IMR-90 (cell line): ENCODE results near the gene RHOH. TPM values are rescaled to one million over a fixed set of nuclear protein-coding genes. Genes with fewer than 3 reads are reported as not detected.

Experiments used
- ATAC-seq: fragments of 200-7000 bp; cut with Tn5 transposase; 2 replicates; pipeline ENCODE4 v1.9.1; 2020; ENCODE audit warnings: low read depth, mild to moderate bottlenecking, moderate library complexity
- BruUV-seq: library from RNA; stranded (reverse); fragments of 400-500 nt; replicated peaks from 2 replicates; lab custom pipeline; 2021; lab: Mats Ljungman, UMichigan
- CTCF ChIA-PET: fragments of 300-600 bp; formaldehyde crosslinking; extraction: SDS; loops from one replicate; lab custom pipeline; 2021; ENCODE audit warnings: antibody characterized with exemption; lab: Yijun Ruan, JAX
- POLR2A ChIA-PET: fragments of 300-600 bp; sonication (Branson Sonifier 250); formaldehyde crosslinking; loops from one replicate; lab custom pipeline; 2022; ENCODE audit warnings: antibody characterized with exemption; ENCODE audit not compliant: unreplicated experiment; lab: Charles Lee
- DNase-seq: peaks from one replicate; pipeline ENCODE4 v3.0.0; 2013
- H2AFZ ChIP-seq: replicated peaks from 2 replicates; pipeline ENCODE3; 2013; ENCODE audit warnings: low read length, mild to moderate bottlenecking; ENCODE audit not compliant: poor library complexity
- H2AK5ac ChIP-seq: 2 replicates; pipeline ENCODE4 v1.6.1; 2013; ENCODE audit warnings: low read depth, low read length, inconsistent platforms
- H2AK9ac ChIP-seq: replicated peaks from 2 replicates; pipeline ENCODE3; 2013; ENCODE audit warnings: mild to moderate bottlenecking, low read depth, low read length, moderate library complexity; ENCODE audit not compliant: poor library complexity
- H2BK120ac ChIP-seq: 2 replicates; pipeline ENCODE4 v1.6.1; 2013; ENCODE audit warnings: low read depth, low read length, inconsistent platforms
- H2BK15ac ChIP-seq: 3 replicates; pipeline ENCODE4 v1.6.1; 2013; ENCODE audit warnings: low read depth, low read length, inconsistent platforms
- H2BK20ac ChIP-seq: 2 replicates; pipeline ENCODE4 v1.6.1; 2013; ENCODE audit warnings: low read depth, mild to moderate bottlenecking, inconsistent platforms, low read length, moderate library complexity
- H2BK5ac ChIP-seq: 2 replicates; pipeline ENCODE4 v1.6.1; 2013; ENCODE audit warnings: mild to moderate bottlenecking, low read depth, low read length, inconsistent platforms; ENCODE audit not compliant: poor library complexity, severe bottlenecking
- H3K14ac ChIP-seq: replicated peaks from 2 replicates; pipeline ENCODE4 v1.6.1; 2013; ENCODE audit warnings: low read depth, low read length, inconsistent platforms
- H3K18ac ChIP-seq: 2 replicates; pipeline ENCODE4 v1.6.1; 2013; ENCODE audit warnings: low read depth, low read length, control low read depth
- H3K23ac ChIP-seq: 2 replicates; pipeline ENCODE4 v1.6.1; 2013; ENCODE audit warnings: low read depth, low read length, inconsistent platforms
- H3K27ac ChIP-seq: 2 replicates; pipeline ENCODE4 v1.5.1; 2013; ENCODE audit warnings: mild to moderate bottlenecking, control low read depth, low read length; ENCODE audit not compliant: insufficient read depth
- H3K27me3 ChIP-seq: 2 replicates; pipeline ENCODE4 v1.6.1; 2013; ENCODE audit warnings: low read length; ENCODE audit not compliant: control insufficient read depth, insufficient read depth
- H3K36me3 ChIP-seq: 2 replicates; pipeline ENCODE4 v1.6.1; 2013; ENCODE audit warnings: low read length, mixed read lengths; ENCODE audit not compliant: control insufficient read depth, insufficient read depth
- H3K4ac ChIP-seq: 2 replicates; pipeline ENCODE4 v1.6.1; 2013; ENCODE audit warnings: low read depth, low read length, inconsistent platforms
- H3K4me1 ChIP-seq: 2 replicates; pipeline ENCODE4 v1.6.1; 2013; ENCODE audit warnings: low read length, mixed read lengths; ENCODE audit not compliant: control insufficient read depth, insufficient read depth
- H3K4me2 ChIP-seq: 2 replicates; pipeline ENCODE4 v1.6.1; 2013; ENCODE audit warnings: low read depth, mild to moderate bottlenecking, control low read depth, low read length, moderate library complexity
- H3K4me3 ChIP-seq: 2 replicates; pipeline ENCODE4 v1.5.1; 2013; ENCODE audit warnings: low read depth, mild to moderate bottlenecking, control low read depth, low read length, moderate library complexity; ENCODE audit not compliant: insufficient read depth
- H3K56ac ChIP-seq: 2 replicates; pipeline ENCODE4 v1.6.1; 2013; ENCODE audit warnings: low read length, inconsistent platforms; ENCODE audit not compliant: insufficient read depth; ENCODE audit errors: extremely low read depth
- H3K79me1 ChIP-seq, 2 experiments: 2 replicates each; pipeline ENCODE4 v1.6.1; 2013; ENCODE audit warnings: low read length in 2 of 2, inconsistent platforms in 1 of 2, low read depth in 1 of 2
- H3K9ac ChIP-seq: 2 replicates; pipeline ENCODE4 v1.6.1; 2013; ENCODE audit warnings: low read depth, low read length, control low read depth
- H3K9me1 ChIP-seq: 2 replicates; pipeline ENCODE4 v1.6.1; 2013; ENCODE audit warnings: low read length, inconsistent platforms; ENCODE audit not compliant: insufficient read depth
- H3K9me3 ChIP-seq: 2 replicates; pipeline ENCODE4 v1.6.1; 2013; ENCODE audit warnings: low read length; ENCODE audit not compliant: control insufficient read depth, insufficient read depth
- H4K20me1 ChIP-seq: 2 replicates; pipeline ENCODE4 v1.6.1; 2013; ENCODE audit warnings: low read length, inconsistent platforms; ENCODE audit not compliant: insufficient read depth
- H4K5ac ChIP-seq: 2 replicates; pipeline ENCODE4 v1.6.1; 2013; ENCODE audit warnings: mild to moderate bottlenecking, low read depth, low read length, control low read depth
- H4K8ac ChIP-seq, 2 experiments: 2 replicates each; pipeline ENCODE4 v1.6.1; 2013; ENCODE audit warnings: low read depth in 2 of 2, low read length in 2 of 2, control low read depth in 1 of 2, inconsistent platforms in 1 of 2
- H4K91ac ChIP-seq: 2 replicates; pipeline ENCODE4 v1.6.1; 2013; ENCODE audit warnings: low read depth, low read length, inconsistent platforms; ENCODE audit not compliant: insufficient read depth
- CHD1 ChIP-seq: IDR thresholded peaks from 2 replicates; pipeline ENCODE4 v1.6.1; 2012; ENCODE audit warnings: low read depth, low read length, improper control_type of control experiment
- MAFK ChIP-seq: IDR thresholded peaks from 2 replicates; pipeline ENCODE4 v1.6.1; 2012; ENCODE audit warnings: low read depth, low read length, improper control_type of control experiment
- MAZ ChIP-seq: IDR thresholded peaks from 2 replicates; pipeline ENCODE4 v1.6.1; 2012; ENCODE audit warnings: low read depth, mild to moderate bottlenecking, low read length, improper control_type of control experiment, moderate library complexity, borderline replicate concordance
- POLR2A ChIP-seq: IDR thresholded peaks from 2 replicates; pipeline ENCODE4 v1.6.1; 2012; ENCODE audit warnings: mild to moderate bottlenecking, low read depth, low read length
- RAD21 ChIP-seq: IDR thresholded peaks from 2 replicates; pipeline ENCODE4 v1.6.1; 2012; ENCODE audit warnings: low read length, improper control_type of control experiment
- WGBS, 2 experiments: methylation state at CpG; one replicate each; pipeline versions ENCODE4 v1.1.5 to v1.1.7; 2013; ENCODE audit warnings: missing lambda C conversion rate in 2 of 2; ENCODE audit not compliant: insufficient read length in 1 of 2; ENCODE audit errors: extremely low coverage in 2 of 2; 5-methylcytosine and 5-hydroxymethylcytosine counted together
- dilution Hi-C: fragments of 300-500 bp; cut with HindIII; formaldehyde crosslinking; loops from one replicate; pipeline ENCODE4 v1.14.3; 2018; ENCODE audit warnings: low sequenced_read_pairs; ENCODE audit not compliant: unreplicated experiment
- in situ Hi-C: fragments of 300-500 bp; cut with MboI; formaldehyde crosslinking; loops from 3 replicates; pipeline ENCODE4 v1.14.3; 2019; ENCODE audit warnings: low sequenced_read_pairs, inconsistent platforms, mixed read lengths
- intact Hi-C: fragments of 100-400 bp; cut with micrococcal nuclease; formaldehyde crosslinking; loops from 2 replicates; pipeline ENCODE4 v1.10.0; 2022
- polyA plus RNA-seq, 3 experiments: library from polyadenylated mRNA; depleted of rRNA; stranded (reverse); fragments of >200 nt; gene quantifications; 2 replicates each; pipeline ENCODE4 v1.2.3, GENCODE V29; 2012; ENCODE audit warnings: low replicate concordance in 1 of 3
- total RNA-seq: library from RNA; depleted of rRNA; stranded (reverse); fragments of >200 nt; gene quantifications from 2 replicates; pipeline ENCODE4 v1.2.3, GENCODE V29; 2012

RHOH gene
- total and polyA plus RNA-seq, 2 of the 4 experiments (the other 2 are of a cell fraction): not detected

GRCh38 chr4:40214038-40214437 lies 17.2 kb downstream of the RHOH start:
- intact Hi-C loops: no loop called here

More at GRCh38 chr4:40214038-40214437, 17.2 kb downstream of the RHOH start:
- Histone ChIP-seq H2BK5ac (no peak overlapping the region), H3K9me1 (no peaks in the 10 kb centered on the region), H2AK5ac (no peak overlapping the region), H3K56ac (no peak overlapping the region), H3K4me3 (no peak overlapping the region), H3K9me3 (no peaks in the 10 kb centered on the region), H3K4me1 (peaks cover 4% of the 10 kb centered on the region; the same call in 1 of the 2 replicates), H3K79me1 (no peaks in the 10 kb centered on the region), H3K27ac (no peak overlapping the region), H4K8ac (no peak overlapping the region), H3K14ac (no peak overlapping the region), H3K36me3 (no peaks in the 10 kb centered on the region), H3K18ac (no peak overlapping the region), H2AFZ (no peak overlapping the region), H4K91ac (no peak overlapping the region), H3K4me2 (no peak overlapping the region), H3K23ac (no peak overlapping the region), H3K27me3 (no peaks in the 10 kb centered on the region; the same call in 1 of the 2 replicates), H4K5ac (no peak overlapping the region), H2BK20ac (no peak overlapping the region), H3K4ac (no peak overlapping the region), H3K9ac (no peak overlapping the region), H4K20me1 (no peaks in the 10 kb centered on the region), H2BK120ac (no peak overlapping the region), H2BK15ac (no peak overlapping the region), H2AK9ac (no peak overlapping the region)
- TF ChIP-seq CHD1: no peak
- TF ChIP-seq MAZ: no peak
- TF ChIP-seq MAFK: no peak
- no peak for TF ChIP-seq RAD21
- no peak for TF ChIP-seq POLR2A
- ATAC-seq: no peak
- dilution Hi-C loops (no loop called here), in situ Hi-C loops (no loop called here)
- no TSS peak for BruUV-seq
- DNase-seq: no peak
- WGBS, 2 experiments: no CpG with 5 or more reads among the region's 7 CpGs
- CTCF ChIA-PET: no interaction called here
- POLR2A ChIA-PET: no interaction called here
